Esophagus squamous epithelium (tissue), 4 donors: ENCODE data around the gene ERMP1.

Experiments
- CTCF ChIP-seq, 6 experiments: fragments of 450-650 bp in 4 of 6; fragments of 200-600 bp in 2 of 6; sonication (generic) in 2 of 6; IDR thresholded peaks; one replicate each; pipeline ENCODE4 v1.5.1; 2016 to 2019; ENCODE audit warnings: antibody characterized with exemption in 6 of 6, mild to moderate bottlenecking in 4 of 6, moderate library complexity in 4 of 6
- POLR2A ChIP-seq, 4 donors: fragments of 450-650 bp; IDR thresholded peaks; one replicate each; pipeline ENCODE4 v1.6.1; 2017; ENCODE audit warnings: antibody characterized with exemption in 4 of 4, mild to moderate bottlenecking in 4 of 4, moderate library complexity in 3 of 4

GRCh38 chr9:5811751-5812150 is 21.2 kb downstream of the ERMP1 start:
- TF ChIP-seq POLR2A (IDR thresholded peaks at IDR 0.05) (no peak), CTCF (IDR thresholded peaks at IDR 0.05) (no peak)
